A549 (cell line): ENCODE data around the gene SLC36A2. TPM values are rescaled to one million over a fixed set of nuclear protein-coding genes. Genes with fewer than 3 reads are reported as not detected.
"Not testable (repeated sequence)": the region's sequence is repeated elsewhere in the genome, so short reads cannot be mapped to it uniquely, and the experiment has no call there.

Source experiments
- ATAC-seq, 2 experiments: fragments of 200-7000 bp in 1 of 2; fragments of >200 bp in 1 of 2; cut with Nextera tagmentation in 1 of 2; cut with Tn5 transposase in 1 of 2; 3 replicates each; pipeline versions ENCODE4 v1.8.0 to v1.9.1; 2018 to 2020; ENCODE audit warnings: mild to moderate bottlenecking in 1 of 2, moderate library complexity in 1 of 2
- CTCF ChIA-PET: fragments of 300-600 bp; sonication (Branson Sonifier 250); formaldehyde crosslinking; extraction: SDS; loops from one replicate; lab custom pipeline; 2021; ENCODE audit warnings: antibody characterized with exemption, inconsistent platforms; lab: Yijun Ruan, JAX
- POLR2A ChIA-PET: fragments of 350-600 bp; formaldehyde crosslinking; extraction: SDS; loops from one replicate; lab custom pipeline; 2021; ENCODE audit warnings: antibody characterized with exemption, inconsistent platforms; lab: Yijun Ruan, JAX
- DNase-seq, 2 experiments: peaks; one replicate each; pipeline versions ENCODE4 v3.0.0 to v3.0.0-alpha.2; 2011 to 2016; ENCODE audit warnings: low read depth in 1 of 2, low spot score in 1 of 2
- FAIRE-seq: peaks from 2 replicates; lab custom pipeline; 2011; peaks lifted over from hg19 to GRCh38; lab: Jason Lieb, UNC
- H3K27ac ChIP-seq, 2 experiments: fragments of >200 bp; sonication (Bioruptor Twin); formaldehyde crosslinking; 3 replicates each; pipeline ENCODE4 v1.5.1; 2016 to 2017
- H3K4me1 ChIP-seq: fragments of >200 bp; sonication (Bioruptor Twin); formaldehyde crosslinking; 3 replicates; pipeline ENCODE4 v1.6.1; 2016
- H3K4me2 ChIP-seq: fragments of >200 bp; sonication (Bioruptor Twin); formaldehyde crosslinking; 3 replicates; pipeline ENCODE4 v1.6.1; 2016
- H3K4me3 ChIP-seq: fragments of >200 bp; sonication (Bioruptor Twin); formaldehyde crosslinking; 3 replicates; pipeline ENCODE4 v1.5.1; 2016
- H3K9me3 ChIP-seq: fragments of >200 bp; sonication (Bioruptor Twin); formaldehyde crosslinking; 3 replicates; pipeline ENCODE4 v1.6.1; 2016
- CBX2 ChIP-seq: fragments of 200-600 bp; sonication (generic); IDR thresholded peaks from 2 replicates; pipeline ENCODE4 v1.6.1; 2016; ENCODE audit warnings: low read depth, mild to moderate bottlenecking, borderline replicate concordance
- ESRRA ChIP-seq: fragments of 150-350 bp; IDR thresholded peaks from 2 replicates; pipeline ENCODE4 v1.6.1; 2014; ENCODE audit warnings: mild to moderate bottlenecking, low read length, borderline replicate concordance
- FOSB ChIP-seq: fragments of 250-450 bp; sonication (Bioruptor Pico); IDR thresholded peaks from 2 replicates; pipeline ENCODE4 v1.5.0; 2020; ENCODE audit warnings: mild to moderate bottlenecking, moderate library complexity
- FOSL2 ChIP-seq, 2 experiments: fragments of 450-650 bp in 1 of 2; fragments of >200 bp in 1 of 2; sonication (Bioruptor Twin) in 1 of 2; formaldehyde crosslinking; IDR thresholded peaks; 2 replicates each; pipeline versions ENCODE4 v1.5.0 to v1.6.1; 2016 to 2020; ENCODE audit warnings: mild to moderate bottlenecking in 1 of 2, moderate library complexity in 1 of 2
- GATA3 ChIP-seq: IDR thresholded peaks from 2 replicates; pipeline ENCODE4 v1.6.1; 2012; ENCODE audit warnings: borderline replicate concordance
- HOXA7 ChIP-seq: fragments of 250-450 bp; sonication (Bioruptor Pico); IDR thresholded peaks from 2 replicates; pipeline ENCODE4 v1.5.0; 2020; ENCODE audit warnings: mild to moderate bottlenecking, moderate library complexity
- JUNB ChIP-seq: fragments of >200 bp; sonication (Bioruptor Twin); formaldehyde crosslinking; IDR thresholded peaks from 2 replicates; pipeline ENCODE4 v1.6.1; 2016
- MAFK ChIP-seq: fragments of 450-650 bp; IDR thresholded peaks from 2 replicates; pipeline ENCODE4 v1.6.1; 2014; ENCODE audit not compliant: partially characterized antibody
- MYC ChIP-seq: IDR thresholded peaks from 2 replicates; pipeline ENCODE4 v1.6.1; 2012; ENCODE audit warnings: mild to moderate bottlenecking, inconsistent platforms, low read length, improper control_type of control experiment, borderline replicate concordance
- PHF8 ChIP-seq: fragments of 200-600 bp; sonication (generic); IDR thresholded peaks from 2 replicates; pipeline ENCODE4 v1.6.1; 2016; ENCODE audit warnings: low read depth, mild to moderate bottlenecking, antibody characterized with exemption, moderate library complexity, borderline replicate concordance
- POLR2A ChIP-seq: IDR thresholded peaks from 2 replicates; pipeline ENCODE4 v1.6.1; 2012; ENCODE audit warnings: mild to moderate bottlenecking, low read length
- RAD21 ChIP-seq, 2 experiments: fragments of >200 bp in 1 of 2; sonication (Bioruptor Twin) in 1 of 2; formaldehyde crosslinking in 1 of 2; IDR thresholded peaks in 1 of 2; conservative IDR thresholded peaks in 1 of 2; 2 replicates in 1 of 2; 3 replicates in 1 of 2; pipeline ENCODE4 v1.6.1; 2012 to 2018; ENCODE audit warnings: inconsistent platforms in 1 of 2
- RARB ChIP-seq: fragments of 250-450 bp; sonication (Bioruptor Pico); IDR thresholded peaks from 2 replicates; pipeline ENCODE4 v1.8.0; 2021; ENCODE audit warnings: mild to moderate bottlenecking, moderate library complexity
- RCOR1 ChIP-seq: fragments of 150-350 bp; IDR thresholded peaks from 2 replicates; pipeline ENCODE4 v1.6.1; 2014; ENCODE audit warnings: antibody characterized with exemption, low read length, low read depth
- TFCP2L1 ChIP-seq: fragments of 250-450 bp; sonication (Bioruptor Pico); IDR thresholded peaks from 2 replicates; pipeline ENCODE4 v1.5.0; 2021; ENCODE audit warnings: mild to moderate bottlenecking
- TP53 ChIP-seq: fragments of 250-450 bp; sonication (Bioruptor Pico); IDR thresholded peaks from 2 replicates; pipeline ENCODE4 v1.5.0; 2021; ENCODE audit warnings: mild to moderate bottlenecking, moderate library complexity
- ZC3H11A ChIP-seq: fragments of 450-650 bp; IDR thresholded peaks from 2 replicates; pipeline ENCODE4 v1.6.1; 2014; ENCODE audit warnings: antibody characterized with exemption, mild to moderate bottlenecking
- ZNF302 ChIP-seq: fragments of 250-450 bp; sonication (Bioruptor Pico); IDR thresholded peaks from 2 replicates; pipeline ENCODE4 v1.9.0; 2021; ENCODE audit warnings: inconsistent platforms, mild to moderate bottlenecking, moderate library complexity
- WGBS: methylation state at CpG from one replicate; pipeline ENCODE4 v1.1.6; 2017; ENCODE audit errors: missing lambda C conversion rate; 5-methylcytosine and 5-hydroxymethylcytosine counted together
- polyA plus RNA-seq, 4 experiments: library from polyadenylated mRNA; depleted of rRNA in 3 of 4; stranded (reverse); fragments of >200 nt; fragmentation: RNase III in 1 of 4; extraction: RNeasy Plus Mini Kit Qiagen cat#74134 plus additional on column Dnase treatment in 1 of 4; gene quantifications; 2 replicates in 3 of 4; 3 replicates in 1 of 4; pipeline ENCODE4 v1.2.3, GENCODE V29; 2011 to 2017
- TF ChIP-seq, protein P1 (sequence below): IDR thresholded peaks from 2 replicates; pipeline ENCODE4 v1.6.1; 2012; ENCODE audit warnings: low read depth, borderline replicate concordance
- TF ChIP-seq, protein P2 (sequence below): IDR thresholded peaks from 2 replicates; pipeline ENCODE4 v1.6.1; 2012
- TF ChIP-seq, protein P3 (sequence below): fragments of 250-450 bp; sonication (Bioruptor Pico); IDR thresholded peaks from 2 replicates; pipeline ENCODE4 v1.5.0; 2021; ENCODE audit warnings: mild to moderate bottlenecking, moderate library complexity, borderline replicate concordance
- TF ChIP-seq, protein P4 (sequence below): fragments of >200 bp; sonication (Bioruptor Twin); formaldehyde crosslinking; IDR thresholded peaks from 3 replicates; pipeline ENCODE4 v1.6.1; 2016

The SLC36A2 gene
- polyA plus RNA-seq, 2 of the 4 experiments (the other 2 are of a cell fraction), result not detected

DNA sequence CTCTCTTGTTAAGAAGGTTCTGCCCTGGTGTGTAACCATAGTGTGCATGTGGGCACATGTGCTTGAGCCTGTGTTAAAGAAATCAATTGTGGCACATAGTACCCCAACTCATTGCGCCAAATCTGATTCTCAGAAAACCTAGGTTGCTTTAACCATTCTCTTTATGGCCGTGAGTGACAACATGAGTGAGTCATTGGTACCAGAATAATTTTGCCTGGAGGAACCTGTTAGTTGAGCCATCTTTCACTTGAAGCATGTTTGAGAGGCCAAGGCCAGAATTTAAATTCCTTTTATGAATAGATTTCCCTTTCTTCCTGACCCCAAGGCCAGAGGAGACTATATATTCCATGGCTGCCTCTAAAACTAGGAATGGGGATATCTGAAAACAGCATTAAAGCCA lies 35.2 kb upstream of the SLC36A2 start:
- CTCF ChIA-PET, result no interaction called here

DNA sequence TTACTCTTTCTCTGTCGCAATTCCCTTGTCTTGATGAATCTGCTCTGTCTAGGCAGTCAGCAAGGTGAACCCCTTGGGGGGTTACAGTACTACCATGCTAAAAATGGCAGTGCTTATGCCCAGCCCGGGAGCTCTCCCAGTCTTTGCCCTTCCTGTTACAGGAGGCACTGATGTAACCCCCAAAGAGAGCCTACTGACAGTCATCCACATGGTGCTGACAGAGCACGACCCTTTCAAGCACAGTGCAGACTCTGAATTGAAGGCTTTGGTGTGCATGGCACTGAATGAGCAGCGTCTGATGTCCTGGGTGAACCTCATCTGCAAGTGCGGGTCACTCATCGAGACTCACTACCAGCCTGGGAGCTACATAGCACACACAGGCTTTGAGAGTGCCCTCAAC lies 34.5 kb upstream of the SLC36A2 start:
- Histone ChIP-seq H3K4me2 (no peak overlapping the region), H3K9me3 (no peaks in the 10 kb centered on the region), H3K4me1 (no peaks in the 10 kb centered on the region), H3K27ac (no peak overlapping the region), H3K4me3 (no peak overlapping the region)
- no peak for TF ChIP-seq ZNF302 (CRISPR knock-in tag)
- 24% methylated on average over 6 of the region's 6 CpGs for WGBS
- no peak for ATAC-seq
- CTCF ChIA-PET, result no interaction called here
- DNase-seq, result no peak
- POLR2A ChIA-PET, result no interaction called here
- FAIRE-seq, result no peak

More for the DNA sequence above, 35.2 kb upstream of the SLC36A2 start:
- ATAC-seq (no peak), FAIRE-seq (no peak), DNase-seq (no peak)
- Histone ChIP-seq H3K4me2 (no peak overlapping the region), H3K4me3 (no peak overlapping the region), H3K27ac (no peak overlapping the region), H3K4me1 (no peaks in the 10 kb centered on the region), H3K9me3 (no peaks in the 10 kb centered on the region)
- 50% methylated on average over 2 of the region's 2 CpGs for WGBS
- POLR2A ChIA-PET, result no interaction called here
- TF ChIP-seq FOSL2 (IDR thresholded peaks at IDR 0.05), result no peak
- no peak for TF ChIP-seq FOSL2 (CRISPR knock-in tag; IDR thresholded peaks at IDR 0.05)
- TF ChIP-seq, protein P1, sequence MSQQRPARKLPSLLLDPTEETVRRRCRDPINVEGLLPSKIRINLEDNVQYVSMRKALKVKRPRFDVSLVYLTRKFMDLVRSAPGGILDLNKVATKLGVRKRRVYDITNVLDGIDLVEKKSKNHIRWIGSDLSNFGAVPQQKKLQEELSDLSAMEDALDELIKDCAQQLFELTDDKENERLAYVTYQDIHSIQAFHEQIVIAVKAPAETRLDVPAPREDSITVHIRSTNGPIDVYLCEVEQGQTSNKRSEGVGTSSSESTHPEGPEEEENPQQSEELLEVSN, result no peak
- no peak for TF ChIP-seq JUNB

DNA sequence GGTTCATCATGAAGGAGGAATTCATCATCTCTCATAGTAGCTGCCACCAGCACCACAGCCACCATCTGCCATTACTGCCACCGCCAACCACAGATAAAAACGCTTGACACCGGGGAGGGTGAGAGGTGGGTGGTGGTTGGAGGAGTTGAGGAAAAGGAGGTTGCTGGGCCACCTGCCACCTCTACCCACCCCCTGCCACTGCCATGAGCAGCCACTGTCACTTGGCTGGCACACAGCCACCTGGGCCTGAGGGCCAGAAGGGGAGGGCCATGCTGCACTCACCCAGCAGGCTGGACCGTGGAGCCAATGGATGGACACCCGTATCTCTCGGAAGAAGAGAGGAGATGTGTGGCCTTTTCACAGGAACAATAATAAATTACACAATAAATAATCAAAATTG lies 31.3 kb upstream of the SLC36A2 start:
- Histone ChIP-seq H3K27ac (no peak overlapping the region), H3K9me3 (no peaks in the 10 kb centered on the region), H3K4me2 (no peak overlapping the region), H3K4me1 (no peaks in the 10 kb centered on the region), H3K4me3 (no peak overlapping the region)
- ChIA-PET POLR2A (no interaction called here), CTCF (no interaction called here)
- no peak for DNase-seq
- no peak for TF ChIP-seq MAFK
- TF ChIP-seq, protein P2, sequence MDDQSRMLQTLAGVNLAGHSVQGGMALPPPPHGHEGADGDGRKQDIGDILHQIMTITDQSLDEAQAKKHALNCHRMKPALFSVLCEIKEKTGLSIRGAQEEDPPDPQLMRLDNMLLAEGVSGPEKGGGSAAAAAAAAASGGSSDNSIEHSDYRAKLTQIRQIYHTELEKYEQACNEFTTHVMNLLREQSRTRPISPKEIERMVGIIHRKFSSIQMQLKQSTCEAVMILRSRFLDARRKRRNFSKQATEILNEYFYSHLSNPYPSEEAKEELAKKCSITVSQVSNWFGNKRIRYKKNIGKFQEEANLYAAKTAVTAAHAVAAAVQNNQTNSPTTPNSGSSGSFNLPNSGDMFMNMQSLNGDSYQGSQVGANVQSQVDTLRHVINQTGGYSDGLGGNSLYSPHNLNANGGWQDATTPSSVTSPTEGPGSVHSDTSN, result no peak
- no peak for TF ChIP-seq CBX2
- no peak for TF ChIP-seq FOSB (CRISPR knock-in tag)
- no peak for TF ChIP-seq POLR2A
- TF ChIP-seq, protein P3, sequence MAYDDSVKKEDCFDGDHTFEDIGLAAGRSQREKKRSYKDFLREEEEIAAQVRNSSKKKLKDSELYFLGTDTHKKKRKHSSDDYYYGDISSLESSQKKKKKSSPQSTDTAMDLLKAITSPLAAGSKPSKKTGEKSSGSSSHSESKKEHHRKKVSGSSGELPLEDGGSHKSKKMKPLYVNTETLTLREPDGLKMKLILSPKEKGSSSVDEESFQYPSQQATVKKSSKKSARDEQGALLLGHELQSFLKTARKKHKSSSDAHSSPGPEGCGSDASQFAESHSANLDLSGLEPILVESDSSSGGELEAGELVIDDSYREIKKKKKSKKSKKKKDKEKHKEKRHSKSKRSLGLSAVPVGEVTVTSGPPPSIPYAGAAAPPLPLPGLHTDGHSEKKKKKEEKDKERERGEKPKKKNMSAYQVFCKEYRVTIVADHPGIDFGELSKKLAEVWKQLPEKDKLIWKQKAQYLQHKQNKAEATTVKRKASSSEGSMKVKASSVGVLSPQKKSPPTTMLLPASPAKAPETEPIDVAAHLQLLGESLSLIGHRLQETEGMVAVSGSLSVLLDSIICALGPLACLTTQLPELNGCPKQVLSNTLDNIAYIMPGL (CRISPR knock-in tag), result no peak
- TF ChIP-seq RARB (CRISPR knock-in tag), result no peak
- no peak for TF ChIP-seq RCOR1
- TF ChIP-seq GATA3, result no peak
- TF ChIP-seq TFCP2L1 (CRISPR knock-in tag), result no peak
- TF ChIP-seq ESRRA, result no peak
- no peak for TF ChIP-seq RAD21 (conservative IDR thresholded peaks at IDR 0.05 in 1 of 2, IDR thresholded peaks at IDR 0.05 in 1 of 2)
- no peak for TF ChIP-seq MYC
- ATAC-seq, result no peak
- FAIRE-seq, result no peak
- WGBS, result 84% methylated on average over 6 of the region's 6 CpGs

DNA sequence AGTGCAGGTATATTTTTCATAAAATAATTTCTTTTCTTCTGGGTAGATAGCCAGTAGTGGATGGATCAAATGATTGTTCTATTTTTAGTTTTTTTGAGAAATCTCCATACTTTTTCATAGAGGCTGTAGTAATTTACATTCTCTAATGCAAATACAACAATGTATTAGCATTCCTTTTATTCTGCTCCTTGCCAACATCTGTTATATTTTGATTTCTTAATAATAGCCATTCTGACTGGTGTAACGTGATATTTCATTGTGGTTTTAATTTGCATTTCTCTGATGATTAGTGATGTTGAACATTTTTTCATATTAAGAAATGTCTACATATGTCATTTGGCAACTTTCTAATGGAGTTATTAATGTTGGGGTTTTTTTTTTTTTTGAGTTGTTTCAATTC lies 27.2 kb upstream of the SLC36A2 start:
- Histone ChIP-seq H3K9me3 (no peaks in the 10 kb centered on the region), H3K4me1 (no peaks in the 10 kb centered on the region), H3K27ac (no peak overlapping the region)
- POLR2A ChIA-PET, result no interaction called here
- 39% methylated on average over 1 of the region's 1 CpG for WGBS
- CTCF ChIA-PET, result interaction anchor here (0.6 kb wide), 1 partner anchor 17 kb away, joined by 3 read pairs; no protein-coding TSS in a partner anchor
- no peak for TF ChIP-seq HOXA7
- TF ChIP-seq TP53 (CRISPR knock-in tag), result no peak
- TF ChIP-seq ZC3H11A, result no peak
- TF ChIP-seq, protein P4, sequence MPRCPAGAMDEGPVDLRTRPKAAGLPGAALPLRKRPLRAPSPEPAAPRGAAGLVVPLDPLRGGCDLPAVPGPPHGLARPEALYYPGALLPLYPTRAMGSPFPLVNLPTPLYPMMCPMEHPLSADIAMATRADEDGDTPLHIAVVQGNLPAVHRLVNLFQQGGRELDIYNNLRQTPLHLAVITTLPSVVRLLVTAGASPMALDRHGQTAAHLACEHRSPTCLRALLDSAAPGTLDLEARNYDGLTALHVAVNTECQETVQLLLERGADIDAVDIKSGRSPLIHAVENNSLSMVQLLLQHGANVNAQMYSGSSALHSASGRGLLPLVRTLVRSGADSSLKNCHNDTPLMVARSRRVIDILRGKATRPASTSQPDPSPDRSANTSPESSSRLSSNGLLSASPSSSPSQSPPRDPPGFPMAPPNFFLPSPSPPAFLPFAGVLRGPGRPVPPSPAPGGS, result no peak
- TF ChIP-seq PHF8, result no peak
- TF ChIP-seq, all 56 proteins: peak for 0
- FAIRE-seq, result no peak
- no peak for DNase-seq
- H3K4me3 ChIP-seq, result no peak overlapping the region
- ATAC-seq, result no peak
- H3K4me2 ChIP-seq, result no peak overlapping the region

DNA sequence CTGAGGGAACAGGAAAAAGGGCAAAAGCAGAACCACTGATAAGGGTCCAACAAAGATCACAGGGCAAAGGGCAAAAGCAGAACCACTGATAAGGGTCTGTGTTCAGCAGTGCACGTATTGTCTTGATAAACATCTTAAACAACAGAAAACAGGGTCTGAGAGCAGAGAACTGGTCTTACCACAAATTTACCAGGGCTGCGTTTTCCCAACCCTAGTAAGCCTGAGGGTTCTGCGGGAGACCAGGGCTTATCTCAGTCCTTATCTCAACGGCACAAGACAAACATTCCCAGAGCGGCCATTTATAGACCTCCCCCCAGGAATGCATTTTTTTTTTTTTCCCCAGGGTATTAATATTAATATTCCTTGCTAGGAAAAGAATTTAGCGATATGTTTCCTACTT lies 19.7 kb upstream of the SLC36A2 start:
- DNase-seq, H3K4me2 ChIP-seq, ATAC-seq, H3K4me1 ChIP-seq, H3K27ac ChIP-seq, H3K9me3 ChIP-seq, POLR2A ChIA-PET, CTCF ChIA-PET, H3K4me3 ChIP-seq, FAIRE-seq: not testable (repeated sequence)
- 7% methylated on average over 6 of the region's 6 CpGs for WGBS
